Fibroblast of mammary gland (primary cell): ENCODE data around the gene SLC39A11.
"Not testable (repeated sequence)": the region's sequence is repeated elsewhere in the genome, so short reads cannot be mapped to it uniquely, and the experiment has no call there.

Source experiments
- DNase-seq: peaks from one replicate; pipeline ENCODE4 v3.0.0-alpha.2; 2010; ENCODE audit warnings: low read depth
- H3K4me3 ChIP-seq: 2 replicates; pipeline ENCODE4 v1.5.1; 2011; ENCODE audit warnings: low read depth, mild to moderate bottlenecking, low read length, moderate library complexity; ENCODE audit not compliant: control insufficient read depth
- CTCF ChIP-seq: conservative IDR thresholded peaks from 2 replicates; pipeline ENCODE4 v1.5.1; 2011; ENCODE audit warnings: low read depth, low read length, inconsistent platforms; ENCODE audit not compliant: control insufficient read depth, insufficient read depth

SLC39A11 gene

DNA sequence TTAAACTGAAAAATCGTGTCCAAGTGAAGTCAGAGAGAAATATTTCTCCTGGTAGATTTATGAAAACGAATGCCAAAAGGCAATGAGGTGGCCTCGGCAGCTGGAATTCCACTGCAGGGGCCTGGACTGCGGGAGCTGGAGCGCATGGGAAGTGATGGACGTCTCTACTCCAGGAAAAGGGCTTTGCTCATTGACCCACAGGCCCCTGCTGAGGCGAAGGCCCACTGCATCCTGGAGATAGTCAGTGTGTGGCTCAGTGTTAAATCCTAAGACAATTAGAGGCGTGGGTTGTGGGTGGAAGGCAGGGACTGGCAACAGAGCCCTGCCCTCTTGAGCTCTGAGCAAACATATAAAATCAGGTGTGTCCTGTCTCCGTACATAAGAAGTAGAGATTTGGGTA lies 191.4 kb downstream of the SLC39A11 start:
- no peak overlapping the region for H3K4me3 ChIP-seq
- no peak for TF ChIP-seq CTCF
- no peak for DNase-seq

DNA sequence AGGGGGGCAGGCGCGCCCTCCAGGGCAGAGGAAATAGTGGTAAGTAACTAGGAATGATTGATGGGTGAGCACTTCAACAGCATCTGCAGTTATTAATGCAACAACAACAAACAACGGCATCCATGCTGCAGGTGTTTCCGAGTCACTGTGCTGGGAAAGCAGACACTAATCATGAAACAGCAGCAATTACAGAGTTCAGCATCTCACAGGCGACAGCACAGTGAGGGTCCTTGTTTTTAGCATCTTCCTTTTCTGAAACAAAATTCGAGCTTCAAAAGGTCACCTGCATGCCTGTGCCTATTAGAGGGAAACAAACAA lies 191.9 kb downstream of the SLC39A11 start:
- no peak for DNase-seq
- TF ChIP-seq CTCF = no peak
- H3K4me3 ChIP-seq = no peak overlapping the region

DNA sequence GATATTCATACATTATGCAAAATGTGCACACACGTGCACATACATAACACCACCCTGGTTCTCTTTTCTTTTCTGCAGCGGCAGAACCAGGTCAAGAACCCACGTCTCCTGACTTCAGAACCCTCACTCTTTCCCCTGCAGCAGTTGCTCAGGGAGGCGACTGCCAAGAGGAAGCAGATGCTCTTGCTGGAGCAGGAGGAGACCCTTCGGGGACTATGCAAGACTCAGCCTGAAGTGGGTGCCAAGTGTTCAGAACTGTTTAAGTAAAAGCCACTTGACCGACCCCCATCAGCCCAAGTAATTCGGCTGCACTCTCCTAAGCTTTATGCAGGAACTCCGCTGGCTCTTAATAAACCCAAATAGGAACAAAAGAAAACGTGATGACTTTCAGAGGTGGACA lies 193.8 kb downstream of the SLC39A11 start:
- no peak overlapping the region for H3K4me3 ChIP-seq
- no peak for TF ChIP-seq CTCF
- no peak for DNase-seq

- not testable (repeated sequence) for DNase-seq, H3K4me3 ChIP-seq
These were observed 196.2 kb downstream of the SLC39A11 start for GRCh38 chr17:72896288-72896687.

DNA sequence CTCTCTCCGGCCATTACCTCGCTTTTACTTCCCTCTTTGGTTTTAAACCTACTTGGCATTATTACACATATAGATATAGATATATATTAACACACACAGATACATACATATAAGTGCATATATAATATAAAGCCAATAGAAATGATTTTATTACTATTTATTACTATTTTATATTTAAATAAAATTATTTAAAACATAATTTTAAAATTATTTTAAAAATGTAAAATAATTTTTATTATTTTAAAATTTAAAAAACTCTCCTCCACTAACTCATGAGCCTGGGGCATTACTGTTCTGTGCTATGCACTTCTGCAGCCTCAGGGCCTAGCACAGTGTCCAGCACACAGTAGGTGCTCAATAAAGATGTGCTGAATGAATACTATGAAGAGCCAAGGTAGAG lies 200.9 kb downstream of the SLC39A11 start:
- H3K4me3 ChIP-seq = no peak overlapping the region
- TF ChIP-seq CTCF = no peak
- no peak for DNase-seq

GRCh38 chr17:72890711-72891110 lies 201.8 kb downstream of the SLC39A11 start:
- TF ChIP-seq CTCF = no peak
- H3K4me3 ChIP-seq = no peak overlapping the region
- peak; percentile 55 for DNase-seq

GRCh38 chr17:72887917-72888316 lies 204.6 kb downstream of the SLC39A11 start:
- DNase-seq = peak; percentile 36
- H3K4me3 ChIP-seq = no peak overlapping the region
- no peak for TF ChIP-seq CTCF
